ENCODE measurements around the gene DGCR6L. TPM values are rescaled to one million over a fixed set of nuclear protein-coding genes. Genes with fewer than 3 reads are reported as not detected.
"Not testable (repeated sequence)": the region's sequence is repeated elsewhere in the genome, so short reads cannot be mapped to it uniquely, and the experiment has no call there.

DGCR6L gene
- total RNA-seq, 1 experiment from 2014 or later: 68.5 TPM

- POLR2A ChIA-PET: no interaction called here
- Mint-ChIP-seq H3K4me3 (no peak overlapping the region), H3K36me3 (no peaks in the 10 kb centered on the region), H3K27me3 (ENCODE audit: low read depth) (no peaks in the 10 kb centered on the region), H3K4me1 (peaks cover 18% of the 10 kb centered on the region), H3K9me3 (no peaks in the 10 kb centered on the region), H3K27ac (no peak overlapping the region)
- CTCF ChIA-PET: no interaction called here
- ATAC-seq (no peak), DNase-seq (ENCODE audit: low spot score) (no peak)
- no peak for TF ChIP-seq ZNF121 (CRISPR knock-in tag; IDR thresholded peaks at IDR 0.05)
- TF ChIP-seq E2F4 (CRISPR knock-in tag; IDR thresholded peaks at IDR 0.05; ENCODE audit: borderline replicate concordance, low read depth): no peak
- no peak for TF ChIP-seq ZNF396 (CRISPR knock-in tag; IDR thresholded peaks at IDR 0.05; ENCODE audit: borderline replicate concordance)
- TF ChIP-seq, protein P1, sequence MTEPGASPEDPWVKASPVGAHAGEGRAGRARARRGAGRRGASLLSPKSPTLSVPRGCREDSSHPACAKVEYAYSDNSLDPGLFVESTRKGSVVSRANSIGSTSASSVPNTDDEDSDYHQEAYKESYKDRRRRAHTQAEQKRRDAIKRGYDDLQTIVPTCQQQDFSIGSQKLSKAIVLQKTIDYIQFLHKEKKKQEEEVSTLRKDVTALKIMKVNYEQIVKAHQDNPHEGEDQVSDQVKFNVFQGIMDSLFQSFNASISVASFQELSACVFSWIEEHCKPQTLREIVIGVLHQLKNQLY (CRISPR knock-in tag; IDR thresholded peaks at IDR 0.05): no peak
- no peak for TF ChIP-seq ZNF671 (CRISPR knock-in tag; IDR thresholded peaks at IDR 0.05)
- no peak for TF ChIP-seq TCF7 (CRISPR knock-in tag; IDR thresholded peaks at IDR 0.05; ENCODE audit: low read depth)
- TF ChIP-seq ATF1 (CRISPR knock-in tag; IDR thresholded peaks at IDR 0.05): no peak
- TF ChIP-seq ZNF138 (CRISPR knock-in tag; conservative IDR thresholded peaks at IDR 0.05): no peak
- TF ChIP-seq, protein P2, sequence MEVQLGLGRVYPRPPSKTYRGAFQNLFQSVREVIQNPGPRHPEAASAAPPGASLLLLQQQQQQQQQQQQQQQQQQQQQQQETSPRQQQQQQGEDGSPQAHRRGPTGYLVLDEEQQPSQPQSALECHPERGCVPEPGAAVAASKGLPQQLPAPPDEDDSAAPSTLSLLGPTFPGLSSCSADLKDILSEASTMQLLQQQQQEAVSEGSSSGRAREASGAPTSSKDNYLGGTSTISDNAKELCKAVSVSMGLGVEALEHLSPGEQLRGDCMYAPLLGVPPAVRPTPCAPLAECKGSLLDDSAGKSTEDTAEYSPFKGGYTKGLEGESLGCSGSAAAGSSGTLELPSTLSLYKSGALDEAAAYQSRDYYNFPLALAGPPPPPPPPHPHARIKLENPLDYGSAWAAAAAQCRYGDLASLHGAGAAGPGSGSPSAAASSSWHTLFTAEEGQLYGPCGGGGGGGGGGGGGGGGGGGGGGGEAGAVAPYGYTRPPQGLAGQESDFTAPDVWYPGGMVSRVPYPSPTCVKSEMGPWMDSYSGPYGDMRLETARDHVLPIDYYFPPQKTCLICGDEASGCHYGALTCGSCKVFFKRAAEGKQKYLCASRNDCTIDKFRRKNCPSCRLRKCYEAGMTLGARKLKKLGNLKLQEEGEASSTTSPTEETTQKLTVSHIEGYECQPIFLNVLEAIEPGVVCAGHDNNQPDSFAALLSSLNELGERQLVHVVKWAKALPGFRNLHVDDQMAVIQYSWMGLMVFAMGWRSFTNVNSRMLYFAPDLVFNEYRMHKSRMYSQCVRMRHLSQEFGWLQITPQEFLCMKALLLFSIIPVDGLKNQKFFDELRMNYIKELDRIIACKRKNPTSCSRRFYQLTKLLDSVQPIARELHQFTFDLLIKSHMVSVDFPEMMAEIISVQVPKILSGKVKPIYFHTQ (CRISPR knock-in tag; IDR thresholded peaks at IDR 0.05): no peak
- no peak for TF ChIP-seq NR2C2 (CRISPR knock-in tag; IDR thresholded peaks at IDR 0.05)
- TF ChIP-seq, protein P3, sequence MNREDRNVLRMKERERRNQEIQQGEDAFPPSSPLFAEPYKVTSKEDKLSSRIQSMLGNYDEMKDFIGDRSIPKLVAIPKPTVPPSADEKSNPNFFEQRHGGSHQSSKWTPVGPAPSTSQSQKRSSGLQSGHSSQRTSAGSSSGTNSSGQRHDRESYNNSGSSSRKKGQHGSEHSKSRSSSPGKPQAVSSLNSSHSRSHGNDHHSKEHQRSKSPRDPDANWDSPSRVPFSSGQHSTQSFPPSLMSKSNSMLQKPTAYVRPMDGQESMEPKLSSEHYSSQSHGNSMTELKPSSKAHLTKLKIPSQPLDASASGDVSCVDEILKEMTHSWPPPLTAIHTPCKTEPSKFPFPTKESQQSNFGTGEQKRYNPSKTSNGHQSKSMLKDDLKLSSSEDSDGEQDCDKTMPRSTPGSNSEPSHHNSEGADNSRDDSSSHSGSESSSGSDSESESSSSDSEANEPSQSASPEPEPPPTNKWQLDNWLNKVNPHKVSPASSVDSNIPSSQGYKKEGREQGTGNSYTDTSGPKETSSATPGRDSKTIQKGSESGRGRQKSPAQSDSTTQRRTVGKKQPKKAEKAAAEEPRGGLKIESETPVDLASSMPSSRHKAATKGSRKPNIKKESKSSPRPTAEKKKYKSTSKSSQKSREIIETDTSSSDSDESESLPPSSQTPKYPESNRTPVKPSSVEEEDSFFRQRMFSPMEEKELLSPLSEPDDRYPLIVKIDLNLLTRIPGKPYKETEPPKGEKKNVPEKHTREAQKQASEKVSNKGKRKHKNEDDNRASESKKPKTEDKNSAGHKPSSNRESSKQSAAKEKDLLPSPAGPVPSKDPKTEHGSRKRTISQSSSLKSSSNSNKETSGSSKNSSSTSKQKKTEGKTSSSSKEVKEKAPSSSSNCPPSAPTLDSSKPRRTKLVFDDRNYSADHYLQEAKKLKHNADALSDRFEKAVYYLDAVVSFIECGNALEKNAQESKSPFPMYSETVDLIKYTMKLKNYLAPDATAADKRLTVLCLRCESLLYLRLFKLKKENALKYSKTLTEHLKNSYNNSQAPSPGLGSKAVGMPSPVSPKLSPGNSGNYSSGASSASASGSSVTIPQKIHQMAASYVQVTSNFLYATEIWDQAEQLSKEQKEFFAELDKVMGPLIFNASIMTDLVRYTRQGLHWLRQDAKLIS (CRISPR knock-in tag; IDR thresholded peaks at IDR 0.05; ENCODE audit: borderline replicate concordance): no peak
- no peak for TF ChIP-seq ZNF219 (CRISPR knock-in tag; IDR thresholded peaks at IDR 0.05; ENCODE audit: borderline replicate concordance)
- no peak for TF ChIP-seq IRF2 (CRISPR knock-in tag; IDR thresholded peaks at IDR 0.05; ENCODE audit: borderline replicate concordance, low read depth)
- no peak for TF ChIP-seq NFE2L1 (CRISPR knock-in tag; IDR thresholded peaks at IDR 0.05)
- TF ChIP-seq FOXP1 (CRISPR knock-in tag; IDR thresholded peaks at IDR 0.05; ENCODE audit: borderline replicate concordance): no peak
- TF ChIP-seq SP1 (CRISPR knock-in tag; conservative IDR thresholded peaks at IDR 0.05): no peak
Measured at GRCh38 chr22:20324139-20324516, 4.3 kb upstream of the DGCR6L start.

- peak; percentile 8 for DNase-seq (ENCODE audit: low spot score)
- H3K36me3 Mint-ChIP-seq; ATAC-seq; CTCF ChIA-PET; POLR2A ChIA-PET; H3K9me3 Mint-ChIP-seq; H3K27me3 Mint-ChIP-seq (ENCODE audit: low read depth): not testable (repeated sequence)
- peaks cover 37% of the 10 kb centered on the region for H3K4me1 Mint-ChIP-seq
- H3K27ac Mint-ChIP-seq: peak overlapping the region; percentile 82; the same call in 1 of the 2 replicates
- peak overlapping the region; percentile 91 for H3K4me3 Mint-ChIP-seq
Measured at GRCh38 chr22:20321552-20322211, 1.8 kb upstream of the DGCR6L start.

- H3K36me3 Mint-ChIP-seq; H3K27me3 Mint-ChIP-seq (ENCODE audit: low read depth); POLR2A ChIA-PET; H3K9me3 Mint-ChIP-seq: not testable (repeated sequence)
- Mint-ChIP-seq H3K4me3 (peak overlapping the region; percentile 91), H3K4me1 (peaks cover 37% of the 10 kb centered on the region), H3K27ac (peak overlapping the region; percentile 73)
- DNase-seq (ENCODE audit: low spot score): peak; percentile 29
- peak; percentile 14 for ATAC-seq
- CTCF ChIA-PET: interaction anchor here (1.2 kb wide), 1 partner anchor 73 kb away, joined by 9 read pairs; the partner anchor contains the start of gene ZNF74
Measured at GRCh38 chr22:20320659-20321551, 1.0 kb upstream of the DGCR6L start.

All from WTC11 (cell line).